Endothelial cell of umbilical vein (primary cell): ENCODE data around the gene CD101. TPM values are rescaled to one million over a fixed set of nuclear protein-coding genes. Genes with fewer than 3 reads are reported as not detected.

Experiments
- BruUV-seq: library from RNA; stranded (reverse); fragments of 400-500 nt; replicated peaks from 2 replicates; lab custom pipeline; 2021; lab: Mats Ljungman, UMichigan
- CTCF ChIA-PET: fragments of 300-600, 350-600 bp; sonication (Branson Sonifier 250); formaldehyde crosslinking; loops from one replicate; lab custom pipeline; 2021; ENCODE audit warnings: antibody characterized with exemption, inconsistent platforms; lab: Charles Lee
- POLR2A ChIA-PET: fragments of 300-600, 350-600 bp; sonication (Branson Sonifier 250); formaldehyde crosslinking; loops from one replicate; lab custom pipeline; 2021; ENCODE audit warnings: antibody characterized with exemption, inconsistent platforms; lab: Charles Lee
- DNase-seq: peaks from one replicate; pipeline ENCODE4 v3.0.0-alpha.2; 2011; ENCODE audit warnings: low read depth, low spot score
- FAIRE-seq: peaks from 2 replicates; lab custom pipeline; 2011; peaks lifted over from hg19 to GRCh38; lab: Jason Lieb, UNC
- H2AFZ ChIP-seq: 2 replicates; pipeline ENCODE4 v1.6.0; 2012; ENCODE audit warnings: low read depth, low read length, control low read depth, inconsistent platforms
- H3K27ac ChIP-seq: 2 replicates; pipeline ENCODE4 v1.5.1; 2011; ENCODE audit warnings: low read depth, mild to moderate bottlenecking, control low read depth, low read length, moderate library complexity; ENCODE audit not compliant: insufficient read depth
- H3K27me3 ChIP-seq, 2 experiments: 2 replicates each; pipeline versions ENCODE4 v1.6.0 to v1.6.1; 2011; ENCODE audit warnings: low read length in 2 of 2, mixed read lengths in 1 of 2; ENCODE audit not compliant: control insufficient read depth in 2 of 2, insufficient read depth in 2 of 2
- H3K36me3 ChIP-seq, 2 experiments: 2 replicates in 1 of 2; 3 replicates in 1 of 2; pipeline ENCODE4 v1.5.1; 2011; ENCODE audit warnings: low read length in 2 of 2, mild to moderate bottlenecking in 1 of 2, moderate library complexity in 1 of 2; ENCODE audit not compliant: control insufficient read depth in 2 of 2, insufficient read depth in 2 of 2; ENCODE audit errors: extremely low read depth in 1 of 2
- H3K4me1 ChIP-seq: 3 replicates; pipeline ENCODE4 v1.5.1; 2011; ENCODE audit warnings: mild to moderate bottlenecking, low read length; ENCODE audit not compliant: control insufficient read depth, insufficient read depth; ENCODE audit errors: extremely low read depth
- H3K4me2 ChIP-seq: 2 replicates; pipeline ENCODE4 v1.6.1; 2011; ENCODE audit warnings: low read length, control low read depth, mixed read lengths; ENCODE audit not compliant: insufficient read depth
- H3K4me3 ChIP-seq, 3 experiments: fragments of 200-600 bp in 1 of 3; sonication (generic), shearing (Covaris generic) in 1 of 3; replicated peaks in 1 of 3; 2 replicates each; pipeline ENCODE4 v1.5.1; 2011 to 2016; ENCODE audit warnings: control low read depth in 3 of 3, low read length in 3 of 3, mild to moderate bottlenecking in 2 of 3, inconsistent platforms in 1 of 3, low read depth in 1 of 3, moderate library complexity in 1 of 3; ENCODE audit not compliant: insufficient read depth in 1 of 3
- H3K79me2 ChIP-seq: 2 replicates; pipeline ENCODE4 v1.6.0; 2012; ENCODE audit warnings: low read length, inconsistent platforms; ENCODE audit not compliant: control insufficient read depth, insufficient read depth
- H3K9ac ChIP-seq: replicated peaks from 2 replicates; pipeline ENCODE3; 2011; ENCODE audit warnings: low read length, control low read depth; ENCODE audit not compliant: insufficient read depth; ENCODE audit errors: extremely low read depth
- H3K9me1 ChIP-seq: replicated peaks from 3 replicates; pipeline ENCODE4 v1.6.0; 2011; ENCODE audit warnings: mild to moderate bottlenecking, low read length; ENCODE audit not compliant: control insufficient read depth, insufficient read depth; ENCODE audit errors: extremely low read depth
- H3K9me3 ChIP-seq: replicated peaks from 2 replicates; pipeline ENCODE4 v1.5.1; 2012; ENCODE audit warnings: low read length, inconsistent platforms; ENCODE audit not compliant: control insufficient read depth, insufficient read depth
- H4K20me1 ChIP-seq: replicated peaks from 2 replicates; pipeline ENCODE3; 2011; ENCODE audit warnings: mild to moderate bottlenecking, low read length; ENCODE audit not compliant: control insufficient read depth, insufficient read depth; ENCODE audit errors: extremely low read depth
- CTCF ChIP-seq, 2 donors: IDR thresholded peaks; 1 replicate in 1 of 2; 2 replicates in 1 of 2; pipeline ENCODE4 v1.5.1; 2011; ENCODE audit warnings: low read length in 2 of 2, mild to moderate bottlenecking in 2 of 2, moderate library complexity in 2 of 2, control low read depth in 1 of 2, inconsistent platforms in 1 of 2, low read depth in 1 of 2; ENCODE audit not compliant: insufficient read depth in 1 of 2; ENCODE audit errors: extremely low read depth in 1 of 2
- EZH2 ChIP-seq: IDR thresholded peaks from 2 replicates; pipeline ENCODE4 v1.6.1; 2012; ENCODE audit warnings: borderline replicate concordance, low read depth, mild to moderate bottlenecking, moderate library complexity, low read length, inconsistent platforms; ENCODE audit not compliant: severe bottlenecking
- FOS ChIP-seq: IDR thresholded peaks from 2 replicates; pipeline ENCODE4 v1.6.1; 2011; ENCODE audit warnings: mild to moderate bottlenecking, low read length, moderate library complexity, borderline replicate concordance; ENCODE audit not compliant: insufficient read depth
- GATA2 ChIP-seq: IDR thresholded peaks from 2 replicates; pipeline ENCODE4 v1.7.0; 2011; ENCODE audit warnings: low read depth, mild to moderate bottlenecking, moderate library complexity, mixed read lengths, low read length; ENCODE audit not compliant: insufficient read length, insufficient read depth
- POLR2A ChIP-seq: IDR thresholded peaks from 2 replicates; pipeline ENCODE4 v1.6.1; 2012; ENCODE audit warnings: low read depth, mild to moderate bottlenecking, control low read depth, low read length
- dilution Hi-C: fragments of 300-500 bp; cut with MboI; formaldehyde crosslinking; loops from one replicate; pipeline ENCODE4 v1.15.0; 2019; ENCODE audit warnings: low sequenced_read_pairs; ENCODE audit not compliant: extremely low pct_ligation_motif_present
- intact Hi-C: fragments of 100-400 bp; cut with micrococcal nuclease; formaldehyde crosslinking; loops from one replicate; pipeline ENCODE4 v1.10.0; 2022
- polyA plus RNA-seq, 4 experiments: library from polyadenylated mRNA; depleted of rRNA in 3 of 4; stranded (reverse) in 3 of 4; unstranded in 1 of 4; fragments of >200 nt; gene quantifications; 2 replicates each; pipeline versions ENCODE4 v1.2.1 to v1.2.3, GENCODE V29; 2011 to 2012; ENCODE audit warnings: missing spikeins in 1 of 4
- total RNA-seq: library from RNA; stranded (reverse); gene quantifications from 2 replicates; pipeline ENCODE4 v1.2.3, GENCODE V29; 2021

CD101 gene
- total and polyA plus RNA-seq, 2 donors (not counting 3 experiments of a cell fraction or from before 2014, with no cell fraction given), result 0.04 to 0.97 TPM

- BruUV-seq, result no TSS peak
- H3K9me1 ChIP-seq, result no peaks in the 10 kb centered on the region
- H3K4me3 ChIP-seq, result no peak overlapping the region
- ChIA-PET CTCF (no interaction called here), POLR2A (no interaction called here)
- H3K27me3 ChIP-seq, result no peaks in the 10 kb centered on the region
- dilution Hi-C loops, result no loop called here
- H3K27ac ChIP-seq, result peak overlapping the region; percentile 2
- TF ChIP-seq FOS, result peak; percentile 69
- TF ChIP-seq GATA2, result peak; percentile 5
- TF ChIP-seq POLR2A, result no peak
- TF ChIP-seq EZH2, result no peak
- TF ChIP-seq CTCF (IDR thresholded peaks at IDR 0.05; ENCODE audit: extremely low read depth in 1 of 2, insufficient read depth in 1 of 2, low read depth in 1 of 2, low read length in 2 of 2), result no peak
- no peaks in the 10 kb centered on the region for H4K20me1 ChIP-seq
- no peak overlapping the region for H3K4me2 ChIP-seq
- intact Hi-C loops, result no loop called here
- no peak for FAIRE-seq
- H3K4me1 ChIP-seq, result no peaks in the 10 kb centered on the region
- H3K9ac ChIP-seq, result no peak overlapping the region
- no peaks in the 10 kb centered on the region for H3K9me3 ChIP-seq
- no peak overlapping the region for H2AFZ ChIP-seq
- DNase-seq, result peak; percentile 89
- H3K79me2 ChIP-seq, result no peaks in the 10 kb centered on the region
- H3K36me3 ChIP-seq, result no peaks in the 10 kb centered on the region
These were observed 10.9 kb upstream of the CD101 start for GRCh38 chr1:116990612-116991151.
